ENCODE measurements around the gene ENTPD7. TPM values are rescaled to one million over a fixed set of nuclear protein-coding genes. Genes with fewer than 3 reads are reported as not detected.
A peak's percentile ranks its signal among the peaks of the same experiment; 100 is the strongest.

The ENTPD7 gene
- total and polyA plus RNA-seq, 10 of the 15 experiments (the other 5 are each of a cell fraction or from before 2014, with no cell fraction given): 0.73 to 6.7 (median 5.2) TPM

- H3K9ac ChIP-seq (ENCODE audit: control insufficient read depth, insufficient read depth, low read length): peak overlapping the region; percentile 91
- H3K27me3 ChIP-seq (replicated peaks in 1 of 2; ENCODE audit: control insufficient read depth in 2 of 2, insufficient read depth in 2 of 2, low read length in 1 of 2): no peaks in the 10 kb centered on the region
- peak overlapping the region; percentile 94 for H2AFZ ChIP-seq (ENCODE audit: control insufficient read depth, low read depth, low read length)
- peak overlapping the region; percentile 98 for H3K4me3 ChIP-seq
- SMC1A ChIA-PET (ENCODE audit: uncharacterized antibody, unreplicated experiment): interaction anchor here (1.0 to 3.3 kb wide), 5 partner anchors 9 to 172 kb away, joined by 3 to 11 read pairs (median 4); no protein-coding TSS in a partner anchor
- CTCF ChIA-PET: interaction anchor here (0.9 to 4.1 kb wide), 9 partner anchors 9 to 274 kb away, joined by 3 to 17 read pairs (median 5); no protein-coding TSS in a partner anchor
- 2% methylated on average over 16 of the region's 16 CpGs for WGBS (ENCODE audit: insufficient coverage, insufficient replicate concordance, low lambda C conversion rate, missing lambda C conversion rate)
- intact Hi-C loops (cut with micrococcal nuclease; ENCODE audit: unreplicated experiment): no loop called here
- TSS peak; percentile 92 for BruUV-seq (replicated peaks)
- peaks cover 5% of the 10 kb centered on the region; the same call in 1 of the 2 replicates for H3K4me1 ChIP-seq (ENCODE audit: control insufficient read depth, insufficient read depth, low read length)
- peaks cover 32% of the 10 kb centered on the region for H3K79me2 ChIP-seq (ENCODE audit: control insufficient read depth, insufficient read depth, low read length)
- ATAC-seq (peak; percentile 63), DNase-seq (ENCODE audit: low read depth, low spot score) (no peak), FAIRE-seq (no peak)
- RAD21 ChIA-PET (ENCODE audit: unreplicated experiment): interaction anchor here (0.6 to 2.4 kb wide), 7 partner anchors 13 to 303 kb away, joined by 3 to 11 read pairs (median 3); partner anchors contain the start of genes ENTPD7 and SLC25A28
- H3K9me3 ChIP-seq (replicated peaks; ENCODE audit: control insufficient read depth, insufficient read depth, low read length): no peaks in the 10 kb centered on the region
- peak overlapping the region; percentile 81 for H3K4me2 ChIP-seq (ENCODE audit: control insufficient read depth, insufficient read depth)
- peak overlapping the region; percentile 89 for H3K27ac ChIP-seq (ENCODE audit: control insufficient read depth, insufficient read depth)
- POLR2A ChIA-PET: interaction anchor here (0.5 to 1.6 kb wide), 8 partner anchors 22 to 536 kb away, joined by 3 to 8 read pairs (median 4); partner anchors contain the start of genes CWF19L1 and ENTPD7
- no peaks in the 10 kb centered on the region for H4K20me1 ChIP-seq (ENCODE audit: control insufficient read depth, insufficient read depth)
- H3K36me3 ChIP-seq (ENCODE audit: control insufficient read depth in 2 of 2, insufficient read depth in 2 of 2, low read length in 1 of 2): peaks cover 0 to 5% of the 10 kb centered on the region in 2 experiments; a peak in 3 of 4 replicates
- in situ Hi-C loops (cut with MboI): no loop called here
- 0 out of 2 replicates have a peak, but pooled peaks have one; percentile 5 for TF ChIP-seq ZBTB11 (CRISPR knock-in tag; IDR thresholded peaks at IDR 0.05)
- peak in 2 of 3 experiments; percentile 12 to 24; a peak in 1 of 6 replicates for TF ChIP-seq CTCF (IDR thresholded peaks at IDR 0.05 in 2 of 3, conservative IDR thresholded peaks at IDR 0.05 in 1 of 3; ENCODE audit: control insufficient read depth in 2 of 3, extremely low read depth in 1 of 3, insufficient read depth in 1 of 3, low read depth in 3 of 3, low read length in 3 of 3)
- TF ChIP-seq SMARCA5 (IDR thresholded peaks at IDR 0.05): peak; percentile 77
- TF ChIP-seq KDM1A (IDR thresholded peaks at IDR 0.05; ENCODE audit: borderline replicate concordance): 0 out of 2 replicates have a peak, but pooled peaks have one; percentile 31
- TF ChIP-seq NKRF (conservative IDR thresholded peaks at IDR 0.05): 0 out of 2 replicates have a peak, but pooled peaks have one; percentile 26
- TF ChIP-seq HDAC6 (IDR thresholded peaks at IDR 0.05; ENCODE audit: unreplicated experiment): no peak
- peak; percentile 46; the same call in 1 of the 2 replicates for TF ChIP-seq GATAD2B (conservative IDR thresholded peaks at IDR 0.05; ENCODE audit: low read depth)
- no peak for TF ChIP-seq STAT1 (conservative IDR thresholded peaks at IDR 0.05)
- peak; percentile 61 for TF ChIP-seq RELB (IDR thresholded peaks at IDR 0.05; ENCODE audit: low read depth)
- no peak for TF ChIP-seq STAT3 (IDR thresholded peaks at IDR 0.05; ENCODE audit: low read depth, low read length)
Measured at GRCh38 chr10:99731306-99732032, 72.2 kb downstream of the ENTPD7 start.
